Tibial nerve (tissue), 4 donors: Measurements from ENCODE around the gene GNA14.

Experiments used
- EP300 ChIP-seq, 2 donors: sonication (generic); formaldehyde crosslinking; IDR thresholded peaks; one replicate each; pipeline ENCODE4 v1.6.1; 2017; ENCODE audit warnings: antibody characterized with exemption in 2 of 2, mild to moderate bottlenecking in 1 of 2
- POLR2A ChIP-seq, 2 donors: fragments of 450-650 bp; IDR thresholded peaks; one replicate each; pipeline ENCODE4 v1.6.1; 2017; ENCODE audit warnings: antibody characterized with exemption in 2 of 2, mild to moderate bottlenecking in 2 of 2, moderate library complexity in 2 of 2
- TF ChIP-seq, protein P1 (sequence below), 5 experiments: fragments of 200-600 bp in 3 of 5; fragments of 450-650 bp in 2 of 5; sonication (generic) in 3 of 5; IDR thresholded peaks; one replicate each; pipeline ENCODE4 v1.5.1; 2016 to 2019; ENCODE audit warnings: antibody characterized with exemption in 5 of 5, mild to moderate bottlenecking in 3 of 5, moderate library complexity in 2 of 5

DNA sequence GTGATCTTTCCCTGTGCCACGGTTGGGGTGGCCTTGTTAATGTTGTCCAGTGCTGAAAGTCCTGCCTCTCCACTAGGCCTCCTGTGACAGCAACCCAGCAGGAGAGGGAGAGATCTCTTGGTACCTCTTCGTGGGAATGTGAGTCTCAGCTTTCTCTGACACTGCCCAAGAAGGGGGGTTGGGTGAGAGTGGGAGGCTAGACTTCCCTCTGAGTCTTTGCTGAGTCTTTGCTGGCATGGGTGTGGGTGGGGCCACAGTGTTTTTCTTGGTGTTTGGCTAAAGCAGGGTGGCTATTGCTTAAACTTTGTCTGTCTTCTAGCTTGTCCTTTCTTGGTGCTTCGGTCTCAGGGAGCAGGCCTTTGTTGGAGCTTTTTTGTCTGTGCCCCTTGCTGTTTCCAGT lies 145.6 kb downstream of the GNA14 start:
- TF ChIP-seq EP300 (IDR thresholded peaks at IDR 0.05) (no peak), POLR2A (IDR thresholded peaks at IDR 0.05) (no peak)
- TF ChIP-seq, protein P1, sequence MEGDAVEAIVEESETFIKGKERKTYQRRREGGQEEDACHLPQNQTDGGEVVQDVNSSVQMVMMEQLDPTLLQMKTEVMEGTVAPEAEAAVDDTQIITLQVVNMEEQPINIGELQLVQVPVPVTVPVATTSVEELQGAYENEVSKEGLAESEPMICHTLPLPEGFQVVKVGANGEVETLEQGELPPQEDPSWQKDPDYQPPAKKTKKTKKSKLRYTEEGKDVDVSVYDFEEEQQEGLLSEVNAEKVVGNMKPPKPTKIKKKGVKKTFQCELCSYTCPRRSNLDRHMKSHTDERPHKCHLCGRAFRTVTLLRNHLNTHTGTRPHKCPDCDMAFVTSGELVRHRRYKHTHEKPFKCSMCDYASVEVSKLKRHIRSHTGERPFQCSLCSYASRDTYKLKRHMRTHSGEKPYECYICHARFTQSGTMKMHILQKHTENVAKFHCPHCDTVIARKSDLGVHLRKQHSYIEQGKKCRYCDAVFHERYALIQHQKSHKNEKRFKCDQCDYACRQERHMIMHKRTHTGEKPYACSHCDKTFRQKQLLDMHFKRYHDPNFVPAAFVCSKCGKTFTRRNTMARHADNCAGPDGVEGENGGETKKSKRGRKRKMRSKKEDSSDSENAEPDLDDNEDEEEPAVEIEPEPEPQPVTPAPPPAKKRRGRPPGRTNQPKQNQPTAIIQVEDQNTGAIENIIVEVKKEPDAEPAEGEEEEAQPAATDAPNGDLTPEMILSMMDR (IDR thresholded peaks at IDR 0.05), result no peak
